CD14-positive monocyte (primary cell): Measurements from ENCODE around the gene TTC33. TPM values are rescaled to one million over a fixed set of nuclear protein-coding genes. Genes with fewer than 3 reads are reported as not detected.

ENCODE experiments used
- DNase-seq, 3 donors: peaks; one replicate each; pipeline ENCODE4 v3.0.0-alpha.2; 2011 to 2022
- H2AFZ ChIP-seq: 2 replicates; pipeline ENCODE4 v1.6.0; 2012; ENCODE audit warnings: mild to moderate bottlenecking, low read depth, low read length, inconsistent platforms; ENCODE audit not compliant: insufficient read depth, poor library complexity, severe bottlenecking
- H3K27ac ChIP-seq, 2 donors: 1 replicate in 1 of 2; 2 replicates in 1 of 2; pipeline ENCODE4 v1.5.1; 2012 to 2013; ENCODE audit warnings: low read length in 2 of 2, control low read depth in 1 of 2, inconsistent platforms in 1 of 2, low read depth in 1 of 2, mild to moderate bottlenecking in 1 of 2
- H3K27me3 ChIP-seq, 2 donors: one replicate each; pipeline versions ENCODE4 v1.6.0 to v1.6.1; 2011 to 2013; ENCODE audit warnings: low read length in 2 of 2; ENCODE audit not compliant: control insufficient read depth in 2 of 2, insufficient read depth in 2 of 2
- H3K36me3 ChIP-seq, 2 donors: replicated peaks in 1 of 2; 1 replicate in 1 of 2; 2 replicates in 1 of 2; pipeline versions ENCODE4 v1.5.1 to v1.6.1; 2012 to 2013; ENCODE audit warnings: low read length in 2 of 2, control low read depth in 1 of 2, inconsistent platforms in 1 of 2, mild to moderate bottlenecking in 1 of 2; ENCODE audit not compliant: insufficient read depth in 2 of 2, control insufficient read depth in 1 of 2
- H3K4me1 ChIP-seq, 2 donors: 1 replicate in 1 of 2; 2 replicates in 1 of 2; pipeline versions ENCODE4 v1.5.1 to v1.6.1; 2012 to 2013; ENCODE audit warnings: low read length in 2 of 2, control low read depth in 1 of 2, inconsistent platforms in 1 of 2, mild to moderate bottlenecking in 1 of 2, moderate library complexity in 1 of 2; ENCODE audit not compliant: insufficient read depth in 2 of 2, control insufficient read depth in 1 of 2
- H3K4me2 ChIP-seq: replicated peaks from 2 replicates; pipeline ENCODE3; 2012; ENCODE audit warnings: low read length, moderate library complexity, mild to moderate bottlenecking; ENCODE audit not compliant: poor library complexity, severe bottlenecking; ENCODE audit errors: extremely low read depth
- H3K4me3 ChIP-seq, 3 experiments: fragments of 200-600 bp in 1 of 3; sonication (generic) in 1 of 3; replicated peaks in 1 of 3; 1 replicate in 2 of 3; 2 replicates in 1 of 3; pipeline ENCODE4 v1.5.1; 2011 to 2013; ENCODE audit warnings: low read length in 3 of 3, mild to moderate bottlenecking in 3 of 3, control low read depth in 2 of 3, low read depth in 2 of 3, inconsistent platforms in 1 of 3, moderate library complexity in 1 of 3
- H3K79me2 ChIP-seq: 2 replicates; pipeline ENCODE4 v1.6.0; 2012; ENCODE audit warnings: mild to moderate bottlenecking, control low read depth, inconsistent platforms, low read length, moderate library complexity; ENCODE audit not compliant: insufficient read depth
- H3K9ac ChIP-seq: 2 replicates; pipeline ENCODE4 v1.6.0; 2017; ENCODE audit warnings: low read length, mild to moderate bottlenecking; ENCODE audit not compliant: insufficient read depth, poor library complexity, severe bottlenecking
- H3K9me3 ChIP-seq, 2 donors: replicated peaks in 1 of 2; 1 replicate in 1 of 2; 2 replicates in 1 of 2; pipeline versions ENCODE4 v1.5.1 to v1.6.1; 2012 to 2013; ENCODE audit warnings: low read length in 2 of 2, control low read depth in 1 of 2; ENCODE audit not compliant: control insufficient read depth in 1 of 2, insufficient read depth in 1 of 2
- H4K20me1 ChIP-seq: 2 replicates; pipeline ENCODE4 v1.6.0; 2012; ENCODE audit warnings: mild to moderate bottlenecking, low read length, control low read depth, moderate library complexity; ENCODE audit not compliant: insufficient read depth
- H3K27ac Mint-ChIP-seq, 7 donors: one replicate each; pipeline ENCODE4 v1.8.0; 2020; ENCODE audit warnings: mild to moderate bottlenecking in 7 of 7, mixed read lengths in 7 of 7, moderate library complexity in 6 of 7, inconsistent platforms in 2 of 7
- H3K27me3 Mint-ChIP-seq, 3 donors: one replicate each; pipeline ENCODE4 v1.8.0; 2021 to 2022; ENCODE audit warnings: low read depth in 3 of 3, mild to moderate bottlenecking in 3 of 3, mixed read lengths in 3 of 3, moderate library complexity in 3 of 3, inconsistent platforms in 1 of 3
- H3K36me3 Mint-ChIP-seq, 2 donors: one replicate each; pipeline ENCODE4 v1.8.0; 2020; ENCODE audit warnings: mixed read lengths in 2 of 2, inconsistent platforms in 1 of 2, mild to moderate bottlenecking in 1 of 2
- H3K4me1 Mint-ChIP-seq: one replicate; pipeline ENCODE4 v1.8.0; 2020; ENCODE audit warnings: mild to moderate bottlenecking, mixed read lengths
- H3K4me3 Mint-ChIP-seq, 2 donors: one replicate each; pipeline ENCODE4 v1.8.0; 2020; ENCODE audit warnings: mild to moderate bottlenecking in 2 of 2, mixed read lengths in 2 of 2, moderate library complexity in 1 of 2
- H3K9me3 Mint-ChIP-seq, 7 donors: one replicate each; pipeline ENCODE4 v1.8.0; 2020 to 2022; ENCODE audit warnings: mixed read lengths in 7 of 7, mild to moderate bottlenecking in 6 of 7, moderate library complexity in 6 of 7, inconsistent platforms in 2 of 7
- WGBS: methylation state at CpG from one replicate; pipeline ENCODE4 v1.1.5; 2013; ENCODE audit warnings: missing lambda C conversion rate; ENCODE audit not compliant: insufficient coverage; 5-methylcytosine and 5-hydroxymethylcytosine counted together
- intact Hi-C, 2 donors: fragments of 100-400 bp; cut with micrococcal nuclease; formaldehyde crosslinking; loops; one replicate each; pipeline versions ENCODE4 v1.15.0 to v1.15.1; 2023
- polyA plus RNA-seq, 3 donors: library from polyadenylated mRNA; depleted of rRNA in 1 of 3; unstranded in 2 of 3; stranded (reverse) in 1 of 3; fragments of 300-500 nt in 2 of 3; fragments of >200 nt in 1 of 3; fragmentation: Illumina TruSeq in 2 of 3; gene quantifications; 1 replicate in 2 of 3; 2 replicates in 1 of 3; pipeline ENCODE4 v1.2.3, GENCODE V29; 2012 to 2021
- TF ChIP-seq, protein P1 (sequence below): fragments of 200-600 bp; IDR thresholded peaks from one replicate; pipeline ENCODE4 v1.8.0; 2022; ENCODE audit warnings: antibody characterized with exemption, mild to moderate bottlenecking

Gene TTC33
- polyA plus RNA-seq, 3 donors, result 1.5 to 11.7 (median 9.4) TPM

DNA sequence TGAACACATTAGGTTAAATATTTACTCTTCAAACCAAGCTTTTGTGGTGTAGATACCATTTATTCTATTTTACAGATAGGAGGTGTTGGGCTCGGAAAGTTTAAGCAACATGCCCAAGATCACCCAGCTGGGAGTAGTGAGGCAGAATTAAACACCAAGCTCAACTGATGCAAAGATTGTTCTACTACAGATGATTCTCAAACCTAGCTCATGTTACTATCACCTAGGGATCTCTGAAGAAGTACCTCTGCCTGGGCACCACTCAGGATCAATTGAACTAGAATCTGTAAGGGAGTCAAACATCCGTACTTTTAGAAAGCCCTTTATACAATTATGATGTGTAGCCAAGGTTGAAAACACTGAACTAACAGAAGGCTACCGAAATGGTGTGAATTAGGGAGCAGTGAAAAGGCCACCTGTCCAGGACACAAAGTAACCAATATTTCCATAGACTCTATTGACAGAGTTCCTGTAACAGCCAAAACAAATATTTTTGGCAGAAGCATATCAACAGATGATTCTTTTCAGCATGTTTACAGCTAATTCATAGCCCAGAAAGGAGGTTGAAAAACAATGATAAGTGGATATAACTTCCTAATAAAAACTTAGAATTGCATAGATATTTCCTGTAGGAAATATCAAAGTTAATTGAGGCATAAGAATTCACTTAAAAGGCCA is 234.5 kb downstream of the TTC33 start:
- Histone ChIP-seq H3K27ac (no peak overlapping the region), H4K20me1 (no peaks in the 10 kb centered on the region), H3K4me1 (peaks cover 2 to 10% of the 10 kb centered on the region in 2 donors), H3K4me2 (no peak overlapping the region), H3K9ac (no peak overlapping the region), H3K4me3 (no peak overlapping the region), H3K79me2 (no peaks in the 10 kb centered on the region), H3K9me3 (no peaks in the 10 kb centered on the region), H3K36me3 (no peaks in the 10 kb centered on the region), H3K27me3 (no peaks in the 10 kb centered on the region), H2AFZ (no peak overlapping the region)
- Mint-ChIP-seq H3K27me3 (no peaks in the 10 kb centered on the region), H3K36me3 (no peaks in the 10 kb centered on the region), H3K27ac (peak overlapping the region in 1 of 7 donors; percentile 68), H3K4me1 (peaks cover 14% of the 10 kb centered on the region), H3K4me3 (no peak overlapping the region), H3K9me3 (no peaks in the 10 kb centered on the region)
- TF ChIP-seq, protein P1, sequence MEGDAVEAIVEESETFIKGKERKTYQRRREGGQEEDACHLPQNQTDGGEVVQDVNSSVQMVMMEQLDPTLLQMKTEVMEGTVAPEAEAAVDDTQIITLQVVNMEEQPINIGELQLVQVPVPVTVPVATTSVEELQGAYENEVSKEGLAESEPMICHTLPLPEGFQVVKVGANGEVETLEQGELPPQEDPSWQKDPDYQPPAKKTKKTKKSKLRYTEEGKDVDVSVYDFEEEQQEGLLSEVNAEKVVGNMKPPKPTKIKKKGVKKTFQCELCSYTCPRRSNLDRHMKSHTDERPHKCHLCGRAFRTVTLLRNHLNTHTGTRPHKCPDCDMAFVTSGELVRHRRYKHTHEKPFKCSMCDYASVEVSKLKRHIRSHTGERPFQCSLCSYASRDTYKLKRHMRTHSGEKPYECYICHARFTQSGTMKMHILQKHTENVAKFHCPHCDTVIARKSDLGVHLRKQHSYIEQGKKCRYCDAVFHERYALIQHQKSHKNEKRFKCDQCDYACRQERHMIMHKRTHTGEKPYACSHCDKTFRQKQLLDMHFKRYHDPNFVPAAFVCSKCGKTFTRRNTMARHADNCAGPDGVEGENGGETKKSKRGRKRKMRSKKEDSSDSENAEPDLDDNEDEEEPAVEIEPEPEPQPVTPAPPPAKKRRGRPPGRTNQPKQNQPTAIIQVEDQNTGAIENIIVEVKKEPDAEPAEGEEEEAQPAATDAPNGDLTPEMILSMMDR, result no peak
- no CpG with 5 or more reads among the region's 3 CpGs for WGBS
- intact Hi-C loops, result no loop called here
- no peak for DNase-seq

DNA sequence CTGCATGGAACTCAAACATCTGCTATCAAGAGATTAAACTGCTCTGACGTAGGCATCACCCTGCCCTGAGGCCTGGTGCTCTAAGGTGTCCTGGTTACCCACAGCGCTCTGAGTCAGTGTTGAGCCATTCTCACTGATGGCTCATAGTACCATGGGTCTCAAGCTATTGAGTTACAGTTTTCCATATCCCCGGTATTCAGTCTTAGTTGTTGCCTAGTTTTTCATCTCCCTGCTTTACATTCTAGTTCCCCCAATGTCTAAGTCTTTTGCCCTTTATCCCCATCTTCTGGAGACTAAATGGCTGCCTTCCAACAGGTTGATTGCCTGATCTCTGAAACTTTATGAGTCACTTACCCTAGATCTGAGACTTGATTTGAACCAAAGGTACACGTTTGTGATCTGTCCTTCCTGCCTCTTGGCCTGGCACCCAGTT is 237.3 kb downstream of the TTC33 start:
- intact Hi-C loops, result no loop called here
- H3K9ac ChIP-seq, result no peak overlapping the region
- no peak overlapping the region for H3K4me2 ChIP-seq
- no peaks in the 10 kb centered on the region for H3K27me3 ChIP-seq
- Mint-ChIP-seq H3K27me3 (no peaks in the 10 kb centered on the region), H3K27ac (peak overlapping the region in 1 of 7 donors; percentile 1), H3K9me3 (peaks cover 0 to 4% (median 0%) of the 10 kb centered on the region in 7 donors), H3K4me3 (no peak overlapping the region), H3K36me3 (peaks cover 3% of the 10 kb centered on the region in 2 donors), H3K4me1 (peaks cover 34% of the 10 kb centered on the region)
- no peaks in the 10 kb centered on the region for H3K36me3 ChIP-seq
- no peaks in the 10 kb centered on the region for H4K20me1 ChIP-seq
- no peak for DNase-seq
- 96% methylated on average over 4 of the region's 4 CpGs for WGBS
- TF ChIP-seq, protein P1, result no peak
- peaks cover 18 to 27% of the 10 kb centered on the region in 2 donors for H3K4me1 ChIP-seq
- H3K79me2 ChIP-seq, result no peaks in the 10 kb centered on the region
- H3K4me3 ChIP-seq, result no peak overlapping the region
- no peak overlapping the region for H2AFZ ChIP-seq
- H3K9me3 ChIP-seq, result no peaks in the 10 kb centered on the region
- H3K27ac ChIP-seq, result no peak overlapping the region
